OCI-LY7 (cell line): ENCODE results near the gene FGF21. TPM values are rescaled to one million over a fixed set of nuclear protein-coding genes. Genes with fewer than 3 reads are reported as not detected.

Experiments used
- BruUV-seq: library from RNA; stranded (reverse); fragments of 400-500 nt; replicated peaks from 2 replicates; lab custom pipeline; 2021; lab: Mats Ljungman, UMichigan
- CTCF ChIA-PET: fragments of 300-600 bp; sonication (Branson Sonifier 250); formaldehyde crosslinking; loops from one replicate; lab custom pipeline; 2022; ENCODE audit warnings: antibody characterized with exemption; ENCODE audit not compliant: unreplicated experiment; lab: Charles Lee
- POLR2A ChIA-PET: fragments of 300-600 bp; sonication (Branson Sonifier 250); formaldehyde crosslinking; loops from one replicate; lab custom pipeline; 2022; ENCODE audit warnings: antibody characterized with exemption; lab: Charles Lee
- DNase-seq: peaks from one replicate; pipeline ENCODE4 v3.0.0-alpha.2; 2015; ENCODE audit warnings: low spot score
- H2AFZ ChIP-seq: fragments of 200-600 bp; sonication (generic), shearing (Covaris generic); 2 replicates; pipeline ENCODE4 v1.6.1; 2014; ENCODE audit warnings: mild to moderate bottlenecking, antibody characterized with exemption, low read length, moderate library complexity
- H3K27ac ChIP-seq: fragments of 200-600 bp; sonication (generic); 2 replicates; pipeline ENCODE4 v1.5.1; 2014; ENCODE audit warnings: mixed run types, low read depth, mild to moderate bottlenecking, moderate library complexity, low read length, inconsistent platforms; ENCODE audit not compliant: poor library complexity, severe bottlenecking
- H3K36me3 ChIP-seq: fragments of 200-600 bp; sonication (generic); 2 replicates; pipeline ENCODE4 v1.6.1; 2014; ENCODE audit warnings: mild to moderate bottlenecking, antibody characterized with exemption, low read length, moderate library complexity, mixed read lengths; ENCODE audit not compliant: insufficient read depth
- H3K4me1 ChIP-seq: fragments of 200-600 bp; sonication (generic); 2 replicates; pipeline ENCODE4 v1.5.1; 2014; ENCODE audit warnings: mild to moderate bottlenecking, low read length; ENCODE audit not compliant: insufficient read depth, poor library complexity, severe bottlenecking
- H3K4me2 ChIP-seq: fragments of 200-600 bp; sonication (generic); 2 replicates; pipeline ENCODE4 v1.6.1; 2014; ENCODE audit warnings: mild to moderate bottlenecking, low read length
- H3K4me3 ChIP-seq: fragments of 200-600 bp; sonication (generic); 2 replicates; pipeline ENCODE4 v1.5.1; 2014; ENCODE audit warnings: mild to moderate bottlenecking, low read depth, low read length; ENCODE audit not compliant: poor library complexity, severe bottlenecking
- H3K79me2 ChIP-seq: fragments of 200-600 bp; sonication (generic); 2 replicates; pipeline ENCODE4 v1.6.1; 2016; ENCODE audit warnings: low read depth, mild to moderate bottlenecking, low read length, moderate library complexity, mixed read lengths; ENCODE audit not compliant: insufficient read depth
- H3K9me2 ChIP-seq: fragments of 200-600 bp; sonication (generic); 2 replicates; pipeline ENCODE4 v1.6.1; 2016; ENCODE audit warnings: mild to moderate bottlenecking, low read length, mixed read lengths; ENCODE audit not compliant: insufficient read depth
- H3K9me3 ChIP-seq: fragments of 200-600 bp; sonication (generic); 2 replicates; pipeline ENCODE4 v1.6.1; 2014; ENCODE audit warnings: mild to moderate bottlenecking, mixed run types, low read length, mixed read lengths
- H4K20me1 ChIP-seq: fragments of 200-600 bp; sonication (generic); 2 replicates; pipeline ENCODE4 v1.6.1; 2014; ENCODE audit warnings: mild to moderate bottlenecking, antibody characterized with exemption, low read length, moderate library complexity, mixed read lengths; ENCODE audit not compliant: insufficient read depth
- CTCF ChIP-seq: fragments of 200-600 bp; sonication (generic); conservative IDR thresholded peaks from 2 replicates; pipeline ENCODE4 v1.5.1; 2014; ENCODE audit warnings: mild to moderate bottlenecking, antibody characterized with exemption, low read length, moderate library complexity, mixed read lengths
- EZH2phosphoT487 ChIP-seq: fragments of 200-600 bp; sonication (generic); IDR thresholded peaks from 2 replicates; pipeline ENCODE4 v1.6.1; 2018; ENCODE audit warnings: low read depth, borderline replicate concordance, mild to moderate bottlenecking, mixed run types, antibody characterized with exemption, low read length, moderate library complexity, mixed read lengths
- intact Hi-C: fragments of 100-400 bp; cut with micrococcal nuclease; formaldehyde crosslinking; loops from one replicate; pipeline ENCODE4 v1.10.0; 2022; ENCODE audit not compliant: unreplicated experiment
- total RNA-seq, 2 experiments: library from RNA; depleted of rRNA in 1 of 2; stranded (reverse); fragments of >200 nt in 1 of 2; shearing (Covaris generic) in 1 of 2; gene quantifications; 2 replicates each; pipeline ENCODE4 v1.2.3, GENCODE V29; 2014 to 2022

FGF21 gene
- total RNA-seq, 2 experiments from 2014 or later = not detected

- POLR2A ChIA-PET = no interaction called here
- H3K4me1 ChIP-seq = peaks cover 20% of the 10 kb centered on the region
- H3K9me2 ChIP-seq = no peaks in the 10 kb centered on the region
- H3K79me2 ChIP-seq = no peaks in the 10 kb centered on the region
- no peaks in the 10 kb centered on the region for H3K36me3 ChIP-seq
- no peaks in the 10 kb centered on the region for H3K9me3 ChIP-seq
- H3K27ac ChIP-seq = no peak overlapping the region
- H2AFZ ChIP-seq = no peak overlapping the region
- no peaks in the 10 kb centered on the region for H4K20me1 ChIP-seq
- no TSS peak for BruUV-seq
- CTCF ChIA-PET = no interaction called here
- no peak overlapping the region for H3K4me3 ChIP-seq
- peak; percentile 87 for DNase-seq
- TF ChIP-seq EZH2phosphoT487 (no peak), CTCF (peak; percentile 53; the same call in 1 of the 2 replicates)
- peak overlapping the region; percentile 49; the same call in 1 of the 2 replicates for H3K4me2 ChIP-seq
- intact Hi-C loops = loop anchor here (1.0 to 5.0 kb wide), 3 partner anchors 24 to 91 kb away; partner anchors contain the start of gene CA11
These were observed 16.5 kb upstream of the FGF21 start for GRCh38 chr19:48738557-48739403.

GRCh38 chr19:48739404-48740163 lies 15.7 kb upstream of the FGF21 start:
- H2AFZ ChIP-seq = no peak overlapping the region

More at GRCh38 chr19:48739404-48740163, 15.7 kb upstream of the FGF21 start:
- Histone ChIP-seq H3K36me3 (no peaks in the 10 kb centered on the region), H3K79me2 (no peaks in the 10 kb centered on the region), H3K4me1 (peaks cover 20% of the 10 kb centered on the region), H3K4me3 (no peak overlapping the region), H3K9me2 (no peaks in the 10 kb centered on the region), H3K9me3 (no peaks in the 10 kb centered on the region), H3K4me2 (peak overlapping the region; percentile 41; the same call in 1 of the 2 replicates), H4K20me1 (no peaks in the 10 kb centered on the region), H3K27ac (no peak overlapping the region)
- POLR2A ChIA-PET = no interaction called here
- intact Hi-C loops = loop anchor here (2.0 to 5.0 kb wide), 2 partner anchors 25 to 92 kb away; partner anchors contain the start of gene CA11
- BruUV-seq = no TSS peak
- CTCF ChIA-PET = interaction anchor here (0.6 kb wide), 1 partner anchor 73 kb away, joined by 7 read pairs; no protein-coding TSS in a partner anchor
- TF ChIP-seq CTCF (no peak), EZH2phosphoT487 (no peak)
- DNase-seq = no peak
